Measurements from ENCODE around the gene GNRH2.

DNA sequence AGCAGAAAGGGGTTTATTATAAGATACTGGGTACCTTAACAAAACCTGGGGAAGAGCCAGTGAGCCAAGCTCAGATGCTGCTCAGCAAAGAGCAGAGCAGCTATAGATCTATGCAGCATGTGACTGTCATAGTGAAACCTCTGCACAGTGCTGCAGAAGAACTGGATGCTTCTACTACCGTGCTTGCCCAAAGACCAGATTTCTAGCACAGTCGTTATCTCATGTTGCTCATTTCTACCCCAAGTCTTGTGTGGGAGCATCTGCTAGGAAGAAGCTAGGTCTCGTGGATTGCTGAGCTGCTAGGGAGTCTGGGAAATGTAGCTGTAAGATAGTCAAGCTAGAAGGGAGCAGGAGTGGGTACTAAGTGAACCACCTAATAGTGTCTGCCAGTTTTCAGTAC lies 31.7 kb upstream of the GNRH2 start:
- no peak for TF ChIP-seq EP300 (IDR thresholded peaks at IDR 0.05)
- no peak for TF ChIP-seq POLR2A (IDR thresholded peaks at IDR 0.05; ENCODE audit: low read depth)

All from esophagus muscularis mucosa (tissue), 2 donors.